Measurements from ENCODE around the gene CD27.

CD27 gene

DNA sequence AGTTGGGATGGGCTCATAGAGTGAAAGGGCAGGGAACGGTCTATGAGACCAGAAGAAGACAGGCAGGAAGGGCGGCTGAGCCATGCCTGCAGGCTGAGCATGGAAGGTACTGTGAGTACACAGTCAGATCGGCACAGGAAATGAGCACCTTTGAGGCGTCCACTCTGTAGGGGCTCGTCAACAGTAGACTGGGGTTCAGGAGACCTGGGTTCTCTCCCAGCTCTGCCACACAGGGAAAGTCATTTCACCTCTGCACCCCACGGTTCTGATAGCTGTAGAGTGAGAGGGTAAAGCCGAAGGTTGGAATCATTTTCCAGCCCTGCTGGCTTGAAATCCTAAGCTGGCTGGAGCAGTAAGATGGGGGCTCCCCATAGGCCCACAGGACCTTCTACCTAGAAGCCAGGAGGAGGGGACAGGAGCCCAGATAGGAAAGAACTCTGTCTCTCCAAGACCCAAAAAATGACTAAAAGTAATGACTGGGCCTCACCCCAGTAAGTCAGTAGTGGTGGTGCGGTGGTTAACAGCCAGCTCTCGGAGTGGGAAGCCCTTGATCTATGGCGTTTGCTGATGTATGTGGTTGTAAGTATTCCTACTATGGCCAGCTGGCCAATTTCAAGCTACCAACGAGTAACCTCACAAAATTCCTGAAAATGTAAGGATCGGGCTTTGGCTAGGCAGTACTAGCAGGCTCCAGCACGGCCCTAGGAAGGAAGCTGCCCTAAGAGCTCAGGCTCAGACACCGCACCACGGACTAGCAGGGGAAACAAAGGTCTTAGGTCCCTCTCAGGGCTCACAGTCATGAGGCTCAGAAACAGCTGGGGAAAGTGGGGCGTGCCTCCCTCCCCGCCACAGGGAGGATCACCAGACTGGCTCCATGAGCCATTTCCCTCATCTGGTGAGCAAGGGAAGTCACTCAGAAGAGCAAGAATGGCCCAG, 10.3 kb upstream of the CD27 start:
- no peak for DNase-seq (ENCODE audit: low read depth)

DNA sequence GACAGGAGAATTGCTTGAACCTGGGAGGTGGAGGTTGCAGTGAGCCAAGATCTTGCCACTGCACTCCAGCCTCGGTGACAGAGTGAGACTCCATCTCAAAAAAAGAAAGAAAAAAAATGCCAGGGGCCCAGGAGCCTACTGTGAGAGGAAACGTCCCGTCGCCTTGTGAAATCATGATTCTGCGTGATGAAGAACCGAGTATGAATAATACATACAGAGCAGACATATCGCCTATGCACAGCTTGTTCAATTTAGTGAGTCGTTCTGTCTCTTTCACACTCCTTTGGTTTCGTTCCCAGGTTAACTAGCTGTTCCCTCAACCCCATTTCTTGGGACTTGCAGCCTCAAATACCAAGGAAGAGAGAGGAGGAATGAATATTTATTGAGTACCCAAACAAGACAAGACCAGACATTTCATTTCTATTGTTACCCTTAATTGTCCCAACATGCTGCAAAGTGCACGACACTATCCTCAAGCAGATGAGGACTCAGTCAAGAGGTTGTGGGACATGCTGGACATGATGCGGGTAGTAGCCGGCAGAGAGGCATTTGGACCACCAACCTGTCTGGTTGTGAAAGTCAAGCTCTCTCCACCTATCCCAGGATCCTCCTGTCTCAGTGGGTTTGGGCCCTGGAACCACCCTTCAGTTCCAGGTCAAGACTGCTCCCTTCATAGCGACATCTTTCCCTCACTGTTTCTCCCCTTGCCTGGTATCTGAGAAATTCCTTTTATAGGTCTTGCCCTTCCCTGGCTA, 8.6 kb upstream of the CD27 start:
- no peak for DNase-seq (ENCODE audit: low read depth)

DNA sequence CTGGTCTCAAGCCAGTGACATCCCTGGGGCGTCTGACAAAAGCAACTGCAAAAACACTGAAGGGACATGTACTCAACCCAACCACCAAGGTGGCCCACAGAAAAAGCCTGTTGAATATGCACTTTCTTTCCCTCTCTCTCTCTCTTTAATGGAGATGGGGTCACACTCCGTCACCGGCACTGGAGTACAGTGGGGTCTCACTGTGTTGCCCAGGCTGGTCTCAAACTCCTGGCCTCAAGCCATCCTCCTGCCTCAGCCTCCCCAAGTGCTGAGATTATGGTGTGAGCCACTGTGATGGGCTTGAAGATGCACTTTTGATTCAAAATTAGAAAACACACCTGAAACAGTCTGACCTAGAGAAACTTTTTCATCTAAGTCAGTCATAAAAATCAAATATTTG, 7.2 kb upstream of the CD27 start:
- DNase-seq (ENCODE audit: low read depth): no peak

DNA sequence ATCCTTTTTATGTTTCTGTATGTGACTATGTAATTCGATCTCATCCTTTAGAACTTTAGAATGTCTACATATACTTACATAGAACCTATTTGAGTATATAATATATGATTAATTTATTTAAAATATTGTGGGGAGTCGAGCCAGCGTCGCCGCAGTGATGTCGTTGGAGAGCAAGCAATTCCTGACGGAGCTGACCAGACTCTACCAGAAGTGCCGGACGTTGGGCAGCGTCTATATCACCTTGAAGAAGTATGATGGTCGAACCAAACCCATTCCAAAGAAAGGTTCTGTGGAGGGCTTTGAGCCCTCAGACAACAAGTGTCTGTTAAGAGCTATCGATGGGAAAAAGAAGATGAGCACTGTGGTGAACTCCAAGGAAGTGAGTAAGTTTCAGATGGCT, 6.4 kb upstream of the CD27 start:
- no peak for DNase-seq (ENCODE audit: low read depth)

DNA sequence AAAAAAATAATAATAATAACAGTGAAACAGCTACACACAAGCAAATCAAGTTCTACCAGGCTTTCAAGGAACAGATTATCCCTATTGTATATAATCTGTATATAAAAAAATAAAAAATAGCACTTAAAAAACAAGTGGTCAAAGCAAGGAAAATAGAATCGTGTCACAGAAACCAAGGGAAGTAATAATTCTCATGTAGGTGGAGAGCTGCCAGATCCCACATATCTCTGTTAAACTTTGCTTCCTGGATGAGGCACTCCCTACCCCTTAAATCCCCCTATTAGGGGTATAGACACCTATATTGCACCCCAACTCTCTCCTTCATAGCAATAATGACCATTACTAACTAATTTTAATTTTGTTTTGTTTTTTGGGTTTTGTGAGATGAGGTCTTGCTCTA, 4.4 kb upstream of the CD27 start:
- DNase-seq (ENCODE audit: low read depth): no peak

DNA sequence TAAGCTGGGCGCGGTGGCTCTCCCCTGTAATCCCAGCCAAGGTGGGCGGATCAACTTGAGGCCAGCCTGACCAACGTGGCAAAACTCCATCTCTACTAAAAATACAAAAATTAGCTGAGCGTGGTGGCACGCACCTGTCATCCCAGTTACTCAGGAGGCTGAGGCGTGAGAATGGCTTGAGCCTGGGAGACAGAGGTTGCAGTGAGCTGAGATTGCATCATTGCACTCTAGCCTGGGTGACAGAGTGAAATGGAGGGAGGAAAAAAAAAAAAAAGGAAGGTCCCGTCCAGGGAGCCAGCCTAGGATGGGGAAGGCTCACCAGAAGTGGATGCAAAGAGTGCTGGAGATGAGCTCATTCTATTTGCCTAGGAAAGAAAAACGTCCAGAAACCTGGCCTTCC, 1.9 kb upstream of the CD27 start:
- DNase-seq (ENCODE audit: low read depth): no peak

DNA sequence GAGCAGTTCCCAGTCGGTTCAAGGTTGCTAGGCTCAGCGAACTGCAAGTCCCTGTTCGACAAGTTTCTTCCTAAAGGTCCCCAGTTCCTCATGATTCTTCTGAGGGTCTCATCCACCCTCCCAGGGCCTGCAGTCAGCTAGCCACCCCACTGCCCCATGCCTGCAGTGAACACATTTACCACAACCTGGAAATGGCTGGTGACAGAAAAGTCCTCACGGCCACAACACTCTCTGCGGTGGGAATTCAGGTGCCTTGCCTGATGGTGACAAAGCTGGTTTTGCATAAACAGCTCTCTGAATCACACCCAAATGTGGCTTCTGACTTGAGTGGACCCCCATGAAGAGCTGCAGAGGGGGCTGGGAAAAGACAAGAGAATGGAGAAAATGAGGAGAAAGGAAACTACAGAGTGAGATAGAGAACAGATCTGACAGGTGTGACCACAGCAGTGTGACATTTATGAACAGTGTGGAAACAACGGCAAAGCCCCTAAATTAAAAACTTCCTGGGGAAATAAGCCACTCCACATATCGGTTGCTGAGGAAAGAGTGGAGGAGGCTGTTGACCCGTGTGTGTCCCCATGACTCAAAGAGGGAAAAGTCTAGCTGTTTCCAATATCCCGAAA, 1.3 kb upstream of the CD27 start:
- DNase-seq (ENCODE audit: low read depth): no peak

DNA sequence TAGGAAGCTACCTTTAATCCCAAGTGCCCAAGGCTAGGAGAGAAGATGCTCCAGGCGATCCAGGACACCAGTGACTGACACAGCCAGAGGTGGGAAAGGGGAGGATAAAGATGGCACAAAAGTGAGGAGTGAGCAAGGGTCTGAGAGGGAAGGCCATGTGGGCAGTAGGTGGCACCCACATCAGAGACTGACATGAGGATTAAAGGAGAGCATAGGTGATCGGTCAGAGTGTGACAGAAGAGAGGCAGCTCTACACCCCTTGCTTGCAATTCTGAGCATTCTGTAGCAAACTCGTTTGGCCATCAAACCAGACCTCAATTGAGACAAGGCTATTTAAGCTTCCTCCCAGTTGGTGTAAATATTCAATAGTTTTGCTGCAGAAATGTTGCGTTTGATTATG, 724 bp upstream of the CD27 start:
- no peak for DNase-seq (ENCODE audit: low read depth)

DNA sequence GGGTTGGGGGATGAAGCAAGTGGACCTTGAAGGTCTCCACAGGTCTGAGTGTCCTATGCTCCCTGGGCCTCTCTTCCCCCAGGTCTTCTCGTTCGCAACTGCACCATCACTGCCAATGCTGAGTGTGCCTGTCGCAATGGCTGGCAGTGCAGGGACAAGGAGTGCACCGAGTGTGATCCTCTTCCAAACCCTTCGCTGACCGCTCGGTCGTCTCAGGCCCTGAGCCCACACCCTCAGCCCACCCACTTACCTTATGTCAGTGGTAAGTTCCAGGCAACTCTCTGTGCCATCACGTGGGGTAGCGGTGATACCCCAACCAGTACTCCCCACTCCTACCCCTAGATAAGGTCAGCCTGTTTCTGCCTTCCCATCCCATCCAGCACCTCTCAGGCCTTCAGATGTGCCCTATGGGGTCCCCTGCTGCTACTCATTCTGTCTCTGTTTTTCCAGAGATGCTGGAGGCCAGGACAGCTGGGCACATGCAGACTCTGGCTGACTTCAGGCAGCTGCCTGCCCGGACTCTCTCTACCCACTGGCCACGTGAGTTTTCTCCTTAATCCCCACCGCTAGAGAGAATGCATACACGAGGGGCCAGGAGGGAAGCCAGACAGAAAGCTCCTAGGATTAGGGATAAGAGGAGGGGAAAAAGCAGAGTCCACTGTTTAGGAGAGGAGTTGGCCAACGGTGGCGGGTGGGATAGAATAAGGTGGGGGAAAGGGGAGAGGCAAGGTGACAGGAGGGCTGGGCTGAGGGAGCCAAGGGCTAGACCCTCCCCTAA, 5.5 kb downstream of the CD27 start:
- no peak for DNase-seq (ENCODE audit: low read depth)

DNA sequence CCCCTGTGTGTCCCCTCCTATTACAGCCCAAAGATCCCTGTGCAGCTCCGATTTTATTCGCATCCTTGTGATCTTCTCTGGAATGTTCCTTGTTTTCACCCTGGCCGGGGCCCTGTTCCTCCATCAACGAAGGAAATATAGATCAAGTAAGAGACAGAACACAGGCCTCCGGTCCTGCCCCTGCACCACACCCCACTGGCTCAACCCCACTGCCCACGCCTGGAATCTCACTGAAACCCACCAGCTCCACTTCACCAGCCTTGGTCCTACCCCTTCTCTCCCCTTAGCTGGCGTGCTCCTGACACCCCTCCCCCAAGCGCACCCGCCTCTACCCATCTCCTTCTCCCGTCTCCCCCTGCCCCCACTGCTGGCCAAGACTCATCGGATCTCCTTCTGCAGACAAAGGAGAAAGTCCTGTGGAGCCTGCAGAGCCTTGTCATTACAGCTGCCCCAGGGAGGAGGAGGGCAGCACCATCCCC, 6.2 kb downstream of the CD27 start:
- no peak for DNase-seq (ENCODE audit: low read depth)

DNA sequence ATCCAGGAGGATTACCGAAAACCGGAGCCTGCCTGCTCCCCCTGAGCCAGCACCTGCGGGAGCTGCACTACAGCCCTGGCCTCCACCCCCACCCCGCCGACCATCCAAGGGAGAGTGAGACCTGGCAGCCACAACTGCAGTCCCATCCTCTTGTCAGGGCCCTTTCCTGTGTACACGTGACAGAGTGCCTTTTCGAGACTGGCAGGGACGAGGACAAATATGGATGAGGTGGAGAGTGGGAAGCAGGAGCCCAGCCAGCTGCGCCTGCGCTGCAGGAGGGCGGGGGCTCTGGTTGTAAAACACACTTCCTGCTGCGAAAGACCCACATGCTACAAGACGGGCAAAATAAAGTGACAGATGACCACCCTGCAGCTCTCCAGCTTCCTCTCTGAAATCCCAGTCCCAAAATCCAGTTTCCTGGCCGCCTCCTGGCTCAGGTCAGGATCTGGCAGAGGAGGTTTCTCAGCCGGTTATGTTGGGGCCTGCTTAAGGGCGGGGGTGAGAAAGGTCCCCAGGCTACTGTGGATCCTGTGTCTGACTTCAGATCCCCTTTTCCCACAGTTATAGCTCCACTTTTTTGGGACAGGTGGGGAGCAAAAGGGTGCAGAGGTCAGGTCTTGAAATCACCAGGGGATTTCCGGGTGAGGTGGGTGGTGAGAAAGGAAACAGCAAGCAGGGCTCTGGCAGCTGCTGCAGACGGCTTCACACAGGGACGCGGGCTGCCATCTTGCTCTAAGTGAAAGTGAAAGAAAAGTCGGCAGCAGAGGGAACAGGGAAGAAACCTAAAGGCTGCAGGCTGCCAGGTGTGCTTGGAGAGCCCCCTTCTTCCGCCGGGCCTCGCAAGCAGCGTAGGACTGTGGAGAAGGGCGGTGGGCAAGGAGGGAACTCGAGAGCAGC, 6.8 kb downstream of the CD27 start, which contains the start of gene TAPBPL:
Gene TAPBPL, plus strand, starts transcription at position 695 of the 897 bp plus-strand sequence. CDS start 207 bp downstream, outside the sequence.
- DNase-seq (ENCODE audit: low read depth): peak; percentile 69

DNA sequence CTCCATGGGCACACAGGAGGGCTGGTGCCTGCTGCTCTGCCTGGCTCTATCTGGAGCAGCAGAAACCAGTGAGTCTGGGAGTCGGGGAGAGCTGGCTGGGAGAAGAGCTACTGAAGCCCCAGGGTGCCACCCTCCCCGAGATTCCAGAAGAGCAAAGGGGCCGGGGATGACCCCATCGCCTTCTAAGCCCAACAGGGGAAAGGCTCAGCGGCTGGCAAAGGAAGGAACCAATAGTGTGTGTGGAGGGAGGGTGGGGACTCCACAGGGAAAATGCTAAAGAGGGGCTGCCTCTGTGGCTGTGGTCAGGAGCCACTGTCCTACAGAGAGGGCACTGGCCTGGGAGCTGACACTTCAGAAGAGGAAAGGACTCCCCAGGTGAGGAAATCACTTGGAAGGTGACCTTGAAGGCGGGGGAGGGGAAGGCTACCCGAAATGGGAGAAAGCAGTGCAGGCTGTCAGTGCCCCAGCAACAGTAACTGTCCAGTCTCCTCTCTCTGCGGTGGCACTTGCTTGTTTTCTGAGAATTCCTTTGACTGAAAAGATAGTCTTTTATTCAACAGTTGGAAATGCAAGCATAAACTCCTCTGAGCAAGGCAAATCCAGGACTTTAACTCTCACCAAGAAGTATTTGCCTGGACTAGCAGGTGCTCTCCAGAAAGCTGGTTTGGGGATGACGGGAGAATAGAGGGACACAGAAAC, 7.6 kb downstream of the CD27 start:
- no peak for DNase-seq (ENCODE audit: low read depth)

DNA sequence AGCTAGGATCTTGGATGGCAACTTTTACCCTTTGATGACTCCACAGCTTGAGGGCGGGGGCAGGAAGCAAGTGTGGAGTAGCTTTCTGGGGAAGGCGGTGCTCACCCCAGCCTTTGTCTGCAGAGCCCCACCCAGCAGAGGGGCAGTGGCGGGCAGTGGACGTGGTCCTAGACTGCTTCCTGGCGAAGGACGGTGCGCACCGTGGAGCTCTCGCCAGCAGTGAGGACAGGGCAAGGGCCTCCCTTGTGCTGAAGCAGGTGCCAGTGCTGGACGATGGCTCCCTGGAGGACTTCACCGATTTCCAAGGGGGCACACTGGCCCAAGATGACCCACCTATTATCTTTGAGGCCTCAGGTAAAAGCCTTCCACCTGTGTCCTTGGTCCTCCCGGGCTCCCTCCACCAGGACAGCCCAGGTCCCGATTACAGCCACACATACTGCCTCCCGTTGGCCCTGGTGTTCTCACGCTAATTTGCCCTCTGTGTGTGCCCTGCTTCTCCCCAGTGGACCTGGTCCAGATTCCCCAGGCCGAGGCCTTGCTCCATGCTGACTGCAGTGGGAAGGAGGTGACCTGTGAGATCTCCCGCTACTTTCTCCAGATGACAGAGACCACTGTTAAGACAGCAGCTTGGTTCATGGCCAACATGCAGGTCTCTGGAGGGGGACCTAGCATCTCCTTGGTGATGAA, 8.3 kb downstream of the CD27 start:
- no peak for DNase-seq (ENCODE audit: low read depth)

DNA sequence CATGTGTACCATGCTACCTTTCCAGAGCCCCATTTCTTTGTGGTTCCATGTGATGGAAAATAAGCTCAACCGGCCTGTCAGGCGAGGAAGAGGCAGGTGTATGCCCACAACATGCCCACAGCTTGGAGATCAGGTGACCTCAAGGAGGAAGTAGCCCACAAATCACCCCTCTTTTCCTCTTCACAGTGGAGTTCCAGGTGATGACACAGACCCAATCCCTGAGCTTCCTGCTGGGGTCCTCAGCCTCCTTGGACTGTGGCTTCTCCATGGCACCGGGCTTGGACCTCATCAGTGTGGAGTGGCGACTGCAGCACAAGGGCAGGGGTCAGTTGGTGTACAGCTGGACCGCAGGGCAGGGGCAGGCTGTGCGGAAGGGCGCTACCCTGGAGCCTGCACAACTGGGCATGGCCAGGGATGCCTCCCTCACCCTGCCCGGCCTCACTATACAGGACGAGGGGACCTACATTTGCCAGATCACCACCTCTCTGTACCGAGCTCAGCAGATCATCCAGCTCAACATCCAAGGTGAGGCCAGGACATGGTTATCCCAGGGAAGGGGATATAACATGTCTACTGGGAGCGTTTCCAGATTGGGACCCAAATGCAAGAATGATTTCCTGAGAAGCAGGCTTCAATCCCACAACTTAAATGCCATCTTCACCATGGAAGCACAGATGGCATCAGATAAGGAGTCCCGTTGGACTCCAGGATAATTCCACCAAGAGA, 12.6 kb downstream of the CD27 start:
- DNase-seq (ENCODE audit: low read depth): no peak

DNA sequence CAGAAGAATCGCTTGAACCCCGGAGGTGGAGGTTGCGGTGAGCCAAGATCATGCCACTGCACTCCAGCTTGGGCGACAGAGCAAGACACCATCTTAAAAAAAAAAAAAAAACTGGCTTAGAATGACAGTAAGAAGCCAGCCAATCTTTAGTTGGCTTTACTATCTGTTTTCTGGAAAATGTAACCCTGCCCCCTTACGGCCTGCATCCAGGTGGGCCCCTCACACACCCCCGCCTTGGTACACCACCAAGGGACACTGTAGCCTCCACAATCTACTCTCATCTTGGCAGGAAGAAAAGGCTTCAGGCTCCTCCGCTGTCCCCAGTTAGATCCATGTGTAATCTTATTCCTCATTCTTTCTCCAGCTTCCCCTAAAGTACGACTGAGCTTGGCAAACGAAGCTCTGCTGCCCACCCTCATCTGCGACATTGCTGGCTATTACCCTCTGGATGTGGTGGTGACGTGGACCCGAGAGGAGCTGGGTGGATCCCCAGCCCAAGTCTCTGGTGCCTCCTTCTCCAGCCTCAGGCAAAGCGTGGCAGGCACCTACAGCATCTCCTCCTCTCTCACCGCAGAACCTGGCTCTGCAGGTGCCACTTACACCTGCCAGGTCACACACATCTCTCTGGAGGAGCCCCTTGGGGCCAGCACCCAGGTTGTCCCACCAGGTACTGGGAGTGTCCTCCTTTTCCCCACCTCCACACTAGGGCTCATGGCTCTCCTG, 13.7 kb downstream of the CD27 start:
- no peak for DNase-seq (ENCODE audit: low read depth)

DNA sequence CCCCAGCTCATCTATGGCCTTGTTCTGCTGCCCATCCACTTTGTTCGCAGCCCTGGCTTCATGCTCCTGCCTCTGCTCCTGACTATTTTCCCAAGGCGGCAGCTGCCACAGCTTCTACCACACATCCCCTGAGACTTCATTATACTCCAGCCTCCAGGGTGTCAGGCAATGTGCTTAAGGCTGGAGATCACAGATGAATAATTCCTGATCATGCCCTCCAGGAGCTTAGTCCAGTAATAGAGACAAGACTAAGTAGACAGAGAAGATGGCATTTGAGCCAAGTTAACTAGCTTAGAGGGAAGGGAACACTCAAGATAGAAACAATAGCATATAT, 14.2 kb downstream of the CD27 start:
- DNase-seq (ENCODE audit: low read depth): no peak

DNA sequence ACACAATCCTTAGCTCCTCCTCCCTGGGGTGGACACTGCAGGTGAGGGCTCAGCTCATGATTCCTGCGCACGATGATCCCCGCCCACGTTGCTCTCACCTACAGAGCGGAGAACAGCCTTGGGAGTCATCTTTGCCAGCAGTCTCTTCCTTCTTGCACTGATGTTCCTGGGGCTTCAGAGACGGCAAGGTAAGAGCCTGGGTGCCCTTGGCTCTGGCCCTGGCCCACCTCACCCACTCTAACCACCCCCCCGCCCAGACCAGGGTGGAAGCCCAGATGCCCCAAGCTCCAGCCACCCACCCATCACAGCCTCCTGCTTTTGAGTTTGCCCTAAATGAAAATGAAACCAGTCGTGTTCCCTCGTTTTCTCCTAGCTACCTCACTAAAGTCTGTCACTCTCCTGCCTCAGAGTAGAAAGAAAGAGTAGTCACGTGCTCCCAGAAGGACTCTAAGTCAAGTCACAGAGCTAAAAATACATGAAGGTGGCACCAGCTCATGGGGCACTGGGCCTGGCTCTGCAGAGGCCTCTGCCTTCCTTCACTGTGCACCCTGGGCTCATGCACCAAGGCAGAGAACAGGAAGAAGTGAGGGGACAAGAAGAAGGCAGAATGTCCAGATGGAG, 16.1 kb downstream of the CD27 start:
- peak; percentile 52 for DNase-seq (ENCODE audit: low read depth)

All from stimulated activated CD4-positive, alpha-beta T cell treated with anti-CD3 and anti-CD28 coated beads, Interleukin-2, amount 100 ng/mL, for 4 hours (primary cell).